Stimulated activated CD4-positive, alpha-beta T cell treated with anti-CD3 and anti-CD28 coated beads, TNF-alpha, amount 100 ng/mL, for 24 hours (primary cell): Measurements from ENCODE around the gene NDNF.

ENCODE experiments used
- DNase-seq, 3 experiments: peaks; one replicate each; pipeline ENCODE4 v3.0.0-alpha.2; 2020; ENCODE audit warnings: low read depth in 3 of 3

Gene NDNF

DNA sequence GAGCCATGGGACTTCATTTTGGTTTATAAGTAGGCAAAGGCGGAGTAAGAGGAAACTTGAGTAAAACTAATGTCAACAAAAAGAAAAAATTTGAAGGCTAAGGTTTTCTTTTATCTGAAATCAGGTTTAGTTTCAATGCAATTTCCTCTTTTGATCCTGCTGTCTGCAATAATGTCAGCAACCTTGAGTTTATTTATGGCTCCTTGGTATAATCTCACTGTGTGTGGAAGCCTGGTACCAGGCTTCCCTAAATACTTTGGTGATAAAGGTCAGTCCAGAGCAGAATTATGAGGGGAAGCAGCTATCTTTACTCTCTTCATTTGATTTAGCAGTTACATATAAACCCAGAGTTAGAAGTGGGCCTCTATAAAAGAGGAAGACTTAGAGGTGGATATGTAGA, 57.8 kb downstream of the NDNF start:
- DNase-seq, result no peak

DNA sequence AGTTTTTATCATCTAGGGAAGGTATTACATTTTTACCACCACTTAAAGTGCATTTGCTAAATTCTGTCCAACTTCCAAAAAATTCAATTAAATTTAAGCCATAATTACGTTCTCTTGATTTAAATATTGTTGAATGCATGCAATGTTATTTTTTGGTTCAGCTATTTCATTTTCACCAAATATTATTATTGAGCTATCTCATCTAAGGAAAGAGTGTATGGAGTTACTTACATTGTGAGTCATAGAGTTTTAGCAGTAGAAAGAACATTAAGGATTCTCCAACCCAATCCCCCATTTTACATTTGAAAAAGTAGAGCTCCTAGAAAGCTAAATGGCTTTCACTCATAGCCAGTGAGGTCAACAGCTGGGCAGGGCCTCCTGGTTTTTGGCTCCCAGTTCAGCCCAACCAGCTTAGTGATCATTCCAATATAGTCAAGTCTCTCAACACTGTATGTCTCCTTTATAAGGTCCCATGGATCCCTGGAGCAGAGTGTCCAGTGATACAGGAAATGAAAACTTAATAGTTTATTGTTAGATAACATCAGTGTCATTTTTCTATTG, 60.5 kb downstream of the NDNF start:
- DNase-seq, result no peak

- no peak for DNase-seq
These were observed 61.2 kb downstream of the NDNF start for GRCh38 chr4:121011138-121011537.

DNA sequence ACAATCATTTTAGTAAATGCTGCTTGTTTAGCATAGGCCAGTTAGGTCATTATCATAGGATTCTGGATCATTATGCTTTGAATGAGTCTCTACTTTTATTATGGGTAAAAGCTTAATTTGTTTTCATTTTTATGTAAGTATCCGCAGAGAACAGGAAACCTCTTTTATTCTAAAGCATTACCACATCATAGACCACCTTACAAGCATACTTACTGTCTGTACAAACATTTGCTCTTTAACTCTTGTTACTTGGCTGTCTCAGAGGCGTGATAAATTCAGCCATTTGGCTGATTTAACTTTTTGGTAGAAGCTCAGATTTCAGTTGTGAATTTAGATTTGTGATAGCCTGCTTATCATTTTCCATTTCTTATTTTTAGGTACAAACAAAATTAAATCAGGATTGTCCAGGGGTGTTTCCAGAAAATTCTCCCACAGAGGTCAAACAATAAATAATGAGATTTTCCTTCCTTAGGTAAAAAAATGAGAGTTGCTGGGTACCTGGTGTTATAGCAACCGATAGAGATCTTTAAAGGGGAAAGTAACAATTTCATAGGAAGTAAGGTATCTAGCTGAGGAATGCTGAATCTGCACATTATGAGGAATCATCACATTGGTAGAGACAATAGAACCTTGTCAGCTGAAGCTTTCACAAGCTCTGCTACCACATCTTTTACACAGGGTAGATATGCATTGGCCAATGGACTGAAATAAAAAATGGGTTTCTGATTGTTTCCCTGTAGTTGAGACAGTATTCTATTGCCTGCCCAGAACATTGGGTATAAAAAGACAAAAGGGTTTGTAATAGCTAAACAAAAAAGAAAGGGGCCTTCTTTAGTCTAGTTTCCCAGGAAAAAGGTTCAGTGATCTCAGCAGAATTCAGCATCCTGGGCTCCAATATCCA, 62.5 kb downstream of the NDNF start:
- no peak for DNase-seq

DNA sequence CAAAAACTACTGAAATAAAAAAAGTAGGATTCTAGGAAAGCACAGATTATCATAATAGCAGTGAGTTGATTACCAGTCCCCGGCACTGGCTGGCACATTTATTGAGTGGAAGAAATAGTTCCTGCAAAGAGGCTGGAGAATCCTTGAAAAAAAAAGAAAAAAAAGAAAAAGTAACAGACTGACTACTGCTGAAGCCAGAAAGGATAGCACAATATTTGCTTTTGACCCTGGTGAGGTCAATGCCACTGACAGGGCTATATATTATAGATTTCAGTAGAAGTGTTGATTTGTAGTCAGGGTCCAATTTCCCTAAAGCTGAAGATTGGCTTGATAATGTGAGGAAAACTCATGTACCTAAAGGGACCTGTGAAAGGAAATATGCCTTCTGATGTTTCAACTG, 64.7 kb downstream of the NDNF start:
- no peak for DNase-seq

DNA sequence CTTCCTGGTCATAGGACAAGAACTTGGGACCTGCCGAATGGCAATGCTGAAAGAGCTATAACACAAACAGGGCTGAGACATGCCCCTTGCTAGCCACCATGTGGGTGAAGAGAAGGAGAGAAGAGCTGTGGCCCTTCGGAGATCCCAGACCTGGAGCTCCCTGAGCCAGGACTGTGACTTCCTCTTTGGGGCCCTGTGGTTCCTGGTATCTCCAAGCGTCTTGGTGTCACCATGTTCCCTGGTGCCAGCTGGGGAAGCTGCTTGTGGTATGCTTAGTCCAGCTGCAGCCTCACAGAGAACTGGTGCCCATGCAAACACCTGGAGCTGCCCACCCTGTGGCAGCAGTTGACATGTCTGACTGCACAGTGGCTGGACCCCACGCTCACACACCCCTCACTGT, 68.5 kb downstream of the NDNF start:
- no peak for DNase-seq

DNA sequence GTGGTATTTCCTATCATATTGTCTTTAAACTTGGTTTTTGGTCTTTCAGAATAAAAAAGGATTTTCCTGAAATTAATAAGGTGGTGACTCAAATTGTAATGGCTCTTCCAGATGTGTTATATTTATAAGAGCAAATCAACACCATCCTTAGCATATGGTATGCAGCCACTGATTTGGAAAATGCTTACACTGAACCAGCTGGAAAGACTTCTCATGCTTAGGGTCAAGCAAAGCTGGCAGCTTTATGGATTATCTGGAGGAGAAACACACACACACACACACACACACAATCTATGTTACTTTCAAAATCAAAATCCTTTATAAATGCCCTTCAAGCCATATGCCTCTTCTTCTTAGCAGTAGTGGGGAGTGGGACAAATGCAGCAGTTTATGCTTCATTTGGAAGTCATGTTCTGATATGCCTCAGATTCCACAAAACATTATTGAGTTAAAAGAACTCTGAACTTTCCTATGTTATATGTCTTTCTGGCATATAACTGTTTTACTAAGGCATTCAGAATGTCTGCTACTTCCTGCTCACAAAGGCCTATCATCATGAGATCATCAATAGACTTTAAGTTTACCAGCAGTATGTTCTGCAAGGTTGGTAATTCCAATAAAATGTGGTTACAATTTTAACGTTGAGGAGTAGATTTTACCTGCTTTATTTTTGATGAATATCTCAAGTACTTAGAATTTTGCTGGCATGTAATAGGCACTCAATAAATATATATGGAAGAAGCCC, 76.9 kb downstream of the NDNF start:
- no peak for DNase-seq

DNA sequence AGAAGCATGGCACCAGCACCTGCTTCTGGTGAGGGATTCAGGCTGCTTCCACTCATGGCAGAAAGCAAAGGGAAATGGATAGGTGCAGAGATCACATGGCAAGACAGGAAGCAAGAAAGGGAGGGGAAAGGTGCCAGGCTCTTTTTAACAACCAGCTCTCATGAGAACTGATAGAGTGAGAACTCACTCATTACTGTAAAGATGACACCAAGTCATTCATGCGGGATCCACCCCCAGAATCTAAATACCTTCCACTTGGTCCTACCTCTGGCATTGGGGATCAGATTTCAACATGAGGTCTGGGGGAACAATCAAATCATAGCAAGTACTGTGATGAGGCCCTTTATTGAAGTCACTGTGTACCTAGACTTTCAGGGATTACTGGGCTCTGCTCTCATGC, 77.8 kb downstream of the NDNF start:
- no peak for DNase-seq

DNA sequence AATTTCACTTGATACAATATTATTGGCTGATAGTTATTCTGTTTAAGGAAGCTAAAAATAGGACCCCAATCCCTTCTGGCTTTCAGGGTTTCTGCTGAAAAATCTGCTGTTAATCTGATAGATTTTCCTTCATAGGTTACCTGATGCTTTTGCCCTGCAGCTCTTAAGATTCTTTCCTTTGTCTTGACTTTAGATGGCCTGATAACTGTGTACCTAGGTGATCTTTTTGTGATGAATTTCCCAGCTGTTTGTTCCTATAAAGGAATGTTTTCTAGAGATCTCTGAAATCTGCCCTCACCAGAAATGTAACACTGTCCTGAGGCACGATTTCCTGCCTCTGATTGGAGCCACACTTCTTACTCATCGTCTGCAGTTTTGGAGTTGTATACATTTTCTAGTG, 80.5 kb downstream of the NDNF start:
- no peak for DNase-seq

DNA sequence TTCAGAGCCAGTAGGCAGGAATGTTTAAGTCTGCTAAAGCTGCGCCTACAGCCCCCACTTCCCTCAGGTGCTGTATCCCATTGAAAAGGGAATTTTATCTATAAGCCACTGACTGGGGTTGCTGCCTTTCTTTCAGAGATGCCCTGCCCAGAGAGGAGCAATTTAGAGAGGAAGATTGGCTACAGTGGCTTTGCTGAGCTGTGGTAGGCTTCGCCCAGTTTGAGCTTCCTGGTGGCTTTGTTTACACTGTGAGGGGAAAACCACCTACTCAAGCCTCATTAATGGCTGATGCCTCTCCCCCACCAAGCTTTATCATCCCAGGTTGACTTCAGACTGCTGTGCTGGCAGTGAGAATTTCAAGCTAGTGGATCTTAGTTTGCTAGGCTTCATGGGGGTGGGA, 82.1 kb downstream of the NDNF start:
- DNase-seq, result no peak
